Body of pancreas (tissue), 4 donors: ENCODE data around the gene TMEM52. TPM values are rescaled to one million over a fixed set of nuclear protein-coding genes. Genes with fewer than 3 reads are reported as not detected.

Source experiments
- ATAC-seq: fragments of 150-250 bp; one replicate; pipeline ENCODE4 v1.9.1; 2016
- DNase-seq, 4 donors: peaks; one replicate each; pipeline ENCODE4 v3.0.0-alpha.2; 2019
- H3K27ac ChIP-seq, 4 donors: fragments of 200-600 bp; sonication (generic); 1 replicate in 3 of 4; 2 replicates in 1 of 4; pipeline versions ENCODE4 v1.5.1 to v1.6.1; 2016 to 2019; ENCODE audit warnings: mild to moderate bottlenecking in 1 of 4, mixed read lengths in 1 of 4, moderate library complexity in 1 of 4
- H3K27me3 ChIP-seq, 2 donors: fragments of 200-600 bp; sonication (generic); one replicate each; pipeline ENCODE4 v1.6.0; 2016; ENCODE audit warnings: mild to moderate bottlenecking in 1 of 2
- H3K36me3 ChIP-seq, 2 donors: fragments of 200-600 bp; sonication (generic); replicated peaks in 1 of 2; 2 replicates each; pipeline ENCODE4 v1.5.1; 2016; ENCODE audit warnings: low read depth in 2 of 2; ENCODE audit not compliant: insufficient read depth in 1 of 2
- H3K4me1 ChIP-seq: fragments of 200-600 bp; sonication (generic); one replicate; pipeline ENCODE4 v1.6.0; 2016
- H3K4me3 ChIP-seq, 2 donors: fragments of 200-600 bp; sonication (generic); 1 replicate in 1 of 2; 2 replicates in 1 of 2; pipeline ENCODE4 v1.5.1; 2016 to 2019
- H3K9me3 ChIP-seq, 3 donors: fragments of 200-600 bp; sonication (generic); 1 replicate in 2 of 3; 2 replicates in 1 of 3; pipeline ENCODE4 v1.5.1; 2016
- CTCF ChIP-seq, 7 experiments: fragments of 450-650 bp in 4 of 7; fragments of 200-600 bp in 3 of 7; sonication (generic) in 3 of 7; IDR thresholded peaks; one replicate each; pipeline ENCODE4 v1.5.1; 2016 to 2019; ENCODE audit warnings: antibody characterized with exemption in 7 of 7
- POLR2A ChIP-seq, 3 donors: fragments of 450-650 bp; IDR thresholded peaks; one replicate each; pipeline ENCODE4 v1.6.1; 2016; ENCODE audit warnings: antibody characterized with exemption in 3 of 3, mild to moderate bottlenecking in 2 of 3
- WGBS, 2 donors: methylation state at CpG; one replicate each; pipeline ENCODE4 v1.1.5; 2017; 5-methylcytosine and 5-hydroxymethylcytosine counted together
- intact Hi-C: fragments of 100-400 bp; cut with DNase I; formaldehyde crosslinking; loops from one replicate; pipeline ENCODE4 v1.15.1; 2023
- total RNA-seq, 2 donors: library from RNA; depleted of rRNA; stranded (reverse); fragments of >200 nt; gene quantifications; one replicate each; pipeline ENCODE4 v1.1.0, GENCODE V29; 2016

Gene TMEM52
- total RNA-seq, 2 donors from 2014 or later = 65.6 to 107 TPM

- TF ChIP-seq CTCF (IDR thresholded peaks at IDR 0.05) = no peak
- TF ChIP-seq POLR2A (IDR thresholded peaks at IDR 0.05) = no peak
- Histone ChIP-seq H3K27ac (no peak overlapping the region), H3K27me3 (no peaks in the 10 kb centered on the region), H3K4me1 (peaks cover 43% of the 10 kb centered on the region), H3K4me3 (no peak overlapping the region), H3K9me3 (no peaks in the 10 kb centered on the region), H3K36me3 (no peaks in the 10 kb centered on the region)
- no peak for ATAC-seq
- WGBS, 2 donors = 92 to 97% methylated on average over 5 of the region's 5 CpGs
- no peak for DNase-seq
- intact Hi-C loops = loop anchor here (10.0 kb wide), 1 partner anchor 45 kb away; no protein-coding TSS in a partner anchor
Observed at GRCh38 chr1:1879942-1880341, 39.1 kb downstream of the TMEM52 start.

- WGBS, 2 donors = 76 to 87% methylated on average over 5 of the region's 5 CpGs
- Histone ChIP-seq H3K36me3 (no peaks in the 10 kb centered on the region), H3K27ac (no peak overlapping the region), H3K4me1 (peaks cover 41% of the 10 kb centered on the region), H3K9me3 (no peaks in the 10 kb centered on the region), H3K4me3 (no peak overlapping the region), H3K27me3 (no peaks in the 10 kb centered on the region)
- TF ChIP-seq POLR2A (IDR thresholded peaks at IDR 0.05) = no peak
- TF ChIP-seq CTCF (IDR thresholded peaks at IDR 0.05) = no peak
- ATAC-seq (no peak), DNase-seq (no peak)
- intact Hi-C loops = no loop called here
Observed at GRCh38 chr1:1877865-1878436, 41.1 kb downstream of the TMEM52 start.

- intact Hi-C loops = no loop called here
- no peaks in the 10 kb centered on the region for H3K36me3 ChIP-seq
- no peak overlapping the region for H3K4me3 ChIP-seq
- DNase-seq (no peak), ATAC-seq (no peak)
- TF ChIP-seq CTCF (IDR thresholded peaks at IDR 0.05) (no peak), POLR2A (IDR thresholded peaks at IDR 0.05) (no peak)
- 81 to 88% methylated on average over 11 of the region's 11 CpGs for WGBS, 2 donors
- H3K4me1 ChIP-seq = peaks cover 36% of the 10 kb centered on the region
- H3K9me3 ChIP-seq = no peaks in the 10 kb centered on the region
- no peaks in the 10 kb centered on the region for H3K27me3 ChIP-seq
- H3K27ac ChIP-seq = no peak overlapping the region
Observed at GRCh38 chr1:1876335-1876930, 42.6 kb downstream of the TMEM52 start.

- no peak overlapping the region for H3K4me3 ChIP-seq
- H3K4me1 ChIP-seq = peaks cover 31% of the 10 kb centered on the region
- WGBS, 2 donors = 71 to 91% methylated on average over 1 of the region's 1 CpG
- no peak overlapping the region for H3K27ac ChIP-seq
- H3K9me3 ChIP-seq = no peaks in the 10 kb centered on the region
- intact Hi-C loops = no loop called here
- no peak for ATAC-seq
- H3K27me3 ChIP-seq = no peaks in the 10 kb centered on the region
- TF ChIP-seq CTCF (IDR thresholded peaks at IDR 0.05) (no peak), POLR2A (IDR thresholded peaks at IDR 0.05) (no peak)
- no peak for DNase-seq
- no peaks in the 10 kb centered on the region for H3K36me3 ChIP-seq
Observed at GRCh38 chr1:1875932-1876331, 43.1 kb downstream of the TMEM52 start.

GRCh38 chr1:1874901-1875300 lies 44.2 kb downstream of the TMEM52 start:
- intact Hi-C loops = no loop called here
- peaks cover 29% of the 10 kb centered on the region for H3K4me1 ChIP-seq
- TF ChIP-seq CTCF (IDR thresholded peaks at IDR 0.05) (no peak), POLR2A (IDR thresholded peaks at IDR 0.05) (no peak)
- H3K36me3 ChIP-seq = no peaks in the 10 kb centered on the region
- H3K9me3 ChIP-seq = no peaks in the 10 kb centered on the region
- 96 to 97% methylated on average over 6 to 7 of the region's 7 CpGs for WGBS, 2 donors
- no peak overlapping the region for H3K27ac ChIP-seq
- DNase-seq = no peak
- no peak overlapping the region for H3K4me3 ChIP-seq
- H3K27me3 ChIP-seq = no peaks in the 10 kb centered on the region
- no peak for ATAC-seq
